ENCODE results near the gene CMSS1.

CMSS1 gene

DNA sequence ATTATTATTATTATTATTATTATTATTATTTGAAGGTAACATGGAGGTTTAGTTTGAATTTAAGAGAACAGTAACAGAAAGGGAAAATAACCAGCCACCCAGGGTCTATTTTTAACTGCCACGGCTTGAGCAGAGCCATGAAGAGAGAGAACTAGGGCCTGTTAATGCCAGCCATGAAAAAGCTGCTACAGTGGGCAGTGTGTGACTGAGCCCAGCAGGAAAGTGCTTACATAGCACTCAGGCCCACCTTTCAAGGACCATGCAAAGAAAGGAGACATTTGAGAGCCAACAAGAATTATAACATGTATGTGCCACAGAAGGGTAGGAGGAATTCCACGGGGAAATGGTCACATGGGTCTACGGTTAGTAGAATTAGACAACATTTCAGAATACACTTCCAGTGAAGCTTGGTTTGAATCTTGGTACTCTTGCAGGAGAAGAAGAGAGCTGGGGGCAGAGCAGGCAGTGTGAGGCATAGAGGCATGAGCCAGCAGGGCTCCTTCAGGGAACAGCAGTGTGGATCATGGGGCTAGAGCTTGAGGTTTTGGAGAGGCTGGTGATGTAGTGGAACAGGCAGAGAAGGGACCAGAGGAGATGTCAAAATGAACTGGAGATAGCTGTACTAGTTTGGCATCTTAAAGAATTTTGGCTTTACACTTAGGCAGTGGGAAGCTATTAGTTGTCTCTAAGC lies 140.7 kb downstream of the CMSS1 start:
- H3K4me3 ChIP-seq (ENCODE audit: low read depth, low read length), result no peak overlapping the region
- TF ChIP-seq, protein P1, sequence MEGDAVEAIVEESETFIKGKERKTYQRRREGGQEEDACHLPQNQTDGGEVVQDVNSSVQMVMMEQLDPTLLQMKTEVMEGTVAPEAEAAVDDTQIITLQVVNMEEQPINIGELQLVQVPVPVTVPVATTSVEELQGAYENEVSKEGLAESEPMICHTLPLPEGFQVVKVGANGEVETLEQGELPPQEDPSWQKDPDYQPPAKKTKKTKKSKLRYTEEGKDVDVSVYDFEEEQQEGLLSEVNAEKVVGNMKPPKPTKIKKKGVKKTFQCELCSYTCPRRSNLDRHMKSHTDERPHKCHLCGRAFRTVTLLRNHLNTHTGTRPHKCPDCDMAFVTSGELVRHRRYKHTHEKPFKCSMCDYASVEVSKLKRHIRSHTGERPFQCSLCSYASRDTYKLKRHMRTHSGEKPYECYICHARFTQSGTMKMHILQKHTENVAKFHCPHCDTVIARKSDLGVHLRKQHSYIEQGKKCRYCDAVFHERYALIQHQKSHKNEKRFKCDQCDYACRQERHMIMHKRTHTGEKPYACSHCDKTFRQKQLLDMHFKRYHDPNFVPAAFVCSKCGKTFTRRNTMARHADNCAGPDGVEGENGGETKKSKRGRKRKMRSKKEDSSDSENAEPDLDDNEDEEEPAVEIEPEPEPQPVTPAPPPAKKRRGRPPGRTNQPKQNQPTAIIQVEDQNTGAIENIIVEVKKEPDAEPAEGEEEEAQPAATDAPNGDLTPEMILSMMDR (IDR thresholded peaks at IDR 0.05; ENCODE audit: low read depth, low read length), result no peak

DNA sequence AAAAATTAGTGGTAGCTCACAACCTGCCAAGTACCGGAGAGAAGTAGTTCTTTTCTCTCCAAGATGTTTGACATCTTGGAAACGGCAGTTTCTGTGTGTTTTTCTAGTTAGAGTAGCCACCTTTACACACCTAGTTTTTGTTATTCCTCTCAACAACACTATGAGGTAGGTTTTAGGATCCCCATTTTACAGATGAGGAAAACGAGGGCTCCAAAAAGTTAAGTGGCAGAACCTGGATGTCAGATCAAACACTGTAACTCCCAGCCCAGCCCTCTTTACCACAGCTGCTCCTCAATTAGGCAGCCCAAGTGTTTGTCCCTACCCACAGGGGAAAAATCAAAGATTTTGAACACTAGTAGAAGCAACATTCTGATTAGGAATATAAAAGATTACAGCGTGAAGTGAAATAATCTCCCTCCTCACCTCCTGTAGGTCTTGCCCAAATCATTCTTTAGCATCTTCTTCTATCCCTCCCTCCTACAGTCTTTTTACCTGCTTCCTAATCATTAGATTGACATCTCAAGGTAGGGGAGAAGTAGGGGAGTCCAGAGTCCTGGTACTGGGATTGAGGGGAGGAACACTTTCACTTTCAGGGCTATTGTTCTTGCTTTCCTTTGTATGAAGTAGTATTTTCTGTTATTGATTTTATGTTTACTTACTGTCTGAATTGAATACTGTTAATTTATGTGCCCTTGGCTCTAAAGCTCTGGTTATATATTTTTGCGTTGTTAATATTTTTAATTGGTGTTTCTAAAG lies 142.6 kb downstream of the CMSS1 start:
- no peak overlapping the region for H3K4me3 ChIP-seq (ENCODE audit: low read depth, low read length)
- TF ChIP-seq, protein P1 (IDR thresholded peaks at IDR 0.05; ENCODE audit: low read depth, low read length), result no peak

DNA sequence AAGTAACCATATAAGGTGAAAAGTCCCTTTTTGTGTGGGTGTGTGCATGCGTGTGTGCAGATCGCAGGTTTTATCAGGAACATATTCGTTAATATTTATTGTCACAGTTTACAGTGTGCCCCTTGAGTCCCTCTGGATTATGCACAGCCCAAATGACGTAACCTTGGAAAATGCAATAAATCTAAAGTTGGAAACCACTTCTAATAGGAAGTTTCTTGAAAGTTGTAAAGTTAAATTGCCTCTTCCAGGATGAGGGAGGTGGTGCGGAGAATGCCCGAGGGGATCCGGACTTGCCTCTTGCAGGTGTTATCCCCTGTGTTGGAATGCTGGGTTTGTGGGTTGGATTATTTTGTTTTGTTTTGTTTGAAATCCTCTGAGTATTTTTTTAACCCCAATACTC lies 143.3 kb downstream of the CMSS1 start:
- TF ChIP-seq, protein P1 (IDR thresholded peaks at IDR 0.05; ENCODE audit: low read depth, low read length), result no peak
- no peak overlapping the region for H3K4me3 ChIP-seq (ENCODE audit: low read depth, low read length)

DNA sequence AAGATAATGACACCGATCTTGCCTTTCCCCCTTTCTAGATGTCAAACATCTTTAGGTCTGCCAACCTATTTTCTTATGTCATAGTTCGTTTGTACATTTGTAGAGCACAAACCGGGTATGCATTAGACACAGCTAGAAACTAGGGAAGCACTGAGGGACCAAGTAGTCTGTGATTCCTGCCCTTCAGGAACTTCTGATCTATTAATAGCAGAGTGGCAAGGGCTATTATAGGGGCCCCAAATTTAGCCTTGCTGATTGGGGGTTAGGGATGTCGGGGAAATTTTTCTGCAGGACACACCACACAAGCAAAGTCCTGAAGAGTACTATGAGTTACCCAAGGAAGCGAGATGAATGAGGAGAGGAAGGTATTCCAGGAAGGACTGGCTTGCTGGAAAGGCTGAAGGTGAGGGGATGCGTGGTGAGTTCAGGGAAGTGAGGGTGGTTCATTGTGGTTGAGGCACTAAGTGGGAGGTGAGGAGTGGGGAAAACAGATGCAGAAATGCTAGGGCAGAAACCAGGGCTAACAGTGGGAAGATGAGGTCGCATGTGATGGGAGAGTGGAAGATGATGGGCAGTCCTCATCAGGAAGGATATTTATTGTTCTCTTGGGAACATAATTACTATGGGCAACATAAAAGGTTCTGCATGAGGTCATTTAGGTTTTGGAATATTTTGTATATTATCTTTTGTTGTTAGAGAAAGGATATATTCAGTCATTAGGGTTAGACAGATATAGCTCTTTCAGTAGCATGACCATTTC lies 144.3 kb downstream of the CMSS1 start:
- no peak overlapping the region for H3K4me3 ChIP-seq (ENCODE audit: low read depth, low read length)
- TF ChIP-seq, protein P1 (IDR thresholded peaks at IDR 0.05; ENCODE audit: low read depth, low read length), result no peak

DNA sequence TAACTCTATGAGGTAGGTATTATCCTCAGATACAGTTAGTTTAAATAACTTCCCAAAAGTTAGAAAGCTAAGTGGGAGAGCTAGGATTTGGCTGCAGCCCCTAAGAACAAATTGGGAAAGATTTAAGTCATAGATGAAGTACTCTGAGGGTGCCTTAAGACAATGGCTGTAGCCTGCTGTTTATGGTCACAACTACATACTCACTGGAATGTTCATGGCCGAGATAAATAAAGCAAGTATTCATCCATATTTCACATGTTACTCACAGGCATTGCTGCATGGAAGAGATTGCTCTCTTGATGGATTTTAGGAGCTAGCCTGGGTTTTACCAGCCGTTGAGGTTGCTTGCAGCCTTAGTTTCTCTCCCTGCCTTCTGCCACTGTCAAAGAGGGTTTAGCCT lies 145.0 kb downstream of the CMSS1 start:
- H3K4me3 ChIP-seq (ENCODE audit: low read depth, low read length), result no peak overlapping the region
- TF ChIP-seq, protein P1 (IDR thresholded peaks at IDR 0.05; ENCODE audit: low read depth, low read length), result no peak

DNA sequence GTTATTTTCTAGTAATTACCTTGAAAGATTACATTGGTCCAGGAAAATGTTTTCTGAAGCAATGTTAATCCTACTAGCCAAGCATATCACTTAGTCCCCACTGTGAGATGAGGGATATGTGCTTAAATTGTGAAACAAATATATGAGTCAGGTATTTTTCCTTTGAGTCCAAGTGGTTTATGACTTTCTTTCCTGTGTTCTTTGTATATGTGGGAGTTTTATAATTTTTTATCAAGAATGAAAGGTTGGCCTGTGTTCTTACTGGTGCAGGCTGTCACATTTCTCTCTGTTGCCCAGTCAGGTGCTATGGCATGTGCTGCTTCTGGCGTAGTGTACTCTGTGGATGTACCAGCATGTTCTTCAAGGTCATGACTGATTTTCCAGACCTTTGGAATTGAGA lies 147.4 kb downstream of the CMSS1 start:
- TF ChIP-seq, protein P1 (IDR thresholded peaks at IDR 0.05; ENCODE audit: low read depth, low read length), result no peak

More for the DNA sequence above, 147.4 kb downstream of the CMSS1 start:
- H3K4me3 ChIP-seq (ENCODE audit: low read depth, low read length), result no peak overlapping the region

All from WI38 (cell line).